GM18499 (cell line): ENCODE data around the gene TMEM50B.
"Not testable (repeated sequence)": the region's sequence is repeated elsewhere in the genome, so short reads cannot be mapped to it uniquely, and the experiment has no call there.

Source experiments
- ATAC-seq: cut with Tn5 transposase; IDR thresholded peaks from one replicate; pipeline ENCODE4 v1.9.1; 2021; ENCODE audit warnings: moderate number of reproducible peaks; ENCODE audit not compliant: insufficient read depth, unreplicated experiment

The TMEM50B gene

GRCh38 chr21:33478935-33479678 lies 667 bp downstream of the TMEM50B start:
- ATAC-seq, result peak; percentile 4

- no peak for ATAC-seq
These were observed 1.6 kb downstream of the TMEM50B start for GRCh38 chr21:33478182-33478581.

- ATAC-seq, result no peak
These were observed 2.7 kb downstream of the TMEM50B start for GRCh38 chr21:33477066-33477465.

GRCh38 chr21:33473344-33473743 lies 6.4 kb downstream of the TMEM50B start:
- ATAC-seq, result no peak

- ATAC-seq, result no peak
These were observed 9.1 kb downstream of the TMEM50B start for GRCh38 chr21:33470701-33471100.

- ATAC-seq, result not testable (repeated sequence)
These were observed 10.6 kb downstream of the TMEM50B start for GRCh38 chr21:33469183-33469582.

GRCh38 chr21:33461538-33462250 lies 18.1 kb downstream of the TMEM50B start:
- no peak for ATAC-seq

- ATAC-seq, result no peak
These were observed 20.9 kb downstream of the TMEM50B start for GRCh38 chr21:33458861-33459260.

- ATAC-seq, result no peak
These were observed 23.9 kb downstream of the TMEM50B start for GRCh38 chr21:33455686-33456446.

GRCh38 chr21:33452362-33452761 lies 27.4 kb downstream of the TMEM50B start:
- no peak for ATAC-seq

GRCh38 chr21:33451634-33452071 lies 28.1 kb downstream of the TMEM50B start:
- ATAC-seq, result no peak

GRCh38 chr21:33449616-33450015 lies 30.2 kb downstream of the TMEM50B start:
- no peak for ATAC-seq

GRCh38 chr21:33446620-33447019 lies 33.2 kb downstream of the TMEM50B start:
- not testable (repeated sequence) for ATAC-seq

GRCh38 chr21:33444499-33444898 lies 35.3 kb downstream of the TMEM50B start:
- ATAC-seq, result no peak

- ATAC-seq, result no peak
These were observed 36.6 kb downstream of the TMEM50B start for GRCh38 chr21:33443194-33443593.

GRCh38 chr21:33441489-33442477 lies 38.0 kb downstream of the TMEM50B start:
- no peak for ATAC-seq

GRCh38 chr21:33437140-33437539 lies 42.6 kb downstream of the TMEM50B start:
- no peak for ATAC-seq

GRCh38 chr21:33434770-33435360 lies 44.9 kb downstream of the TMEM50B start:
- peak; percentile 80 for ATAC-seq

- ATAC-seq, result no peak
These were observed 46.2 kb downstream of the TMEM50B start for GRCh38 chr21:33433425-33434114.
